GM21367 (cell line): ENCODE measurements around the gene BCAR3.

Experiments used
- ATAC-seq: cut with Tn5 transposase; IDR thresholded peaks from one replicate; pipeline ENCODE4 v1.9.1; 2021; ENCODE audit not compliant: unreplicated experiment

Gene BCAR3

DNA sequence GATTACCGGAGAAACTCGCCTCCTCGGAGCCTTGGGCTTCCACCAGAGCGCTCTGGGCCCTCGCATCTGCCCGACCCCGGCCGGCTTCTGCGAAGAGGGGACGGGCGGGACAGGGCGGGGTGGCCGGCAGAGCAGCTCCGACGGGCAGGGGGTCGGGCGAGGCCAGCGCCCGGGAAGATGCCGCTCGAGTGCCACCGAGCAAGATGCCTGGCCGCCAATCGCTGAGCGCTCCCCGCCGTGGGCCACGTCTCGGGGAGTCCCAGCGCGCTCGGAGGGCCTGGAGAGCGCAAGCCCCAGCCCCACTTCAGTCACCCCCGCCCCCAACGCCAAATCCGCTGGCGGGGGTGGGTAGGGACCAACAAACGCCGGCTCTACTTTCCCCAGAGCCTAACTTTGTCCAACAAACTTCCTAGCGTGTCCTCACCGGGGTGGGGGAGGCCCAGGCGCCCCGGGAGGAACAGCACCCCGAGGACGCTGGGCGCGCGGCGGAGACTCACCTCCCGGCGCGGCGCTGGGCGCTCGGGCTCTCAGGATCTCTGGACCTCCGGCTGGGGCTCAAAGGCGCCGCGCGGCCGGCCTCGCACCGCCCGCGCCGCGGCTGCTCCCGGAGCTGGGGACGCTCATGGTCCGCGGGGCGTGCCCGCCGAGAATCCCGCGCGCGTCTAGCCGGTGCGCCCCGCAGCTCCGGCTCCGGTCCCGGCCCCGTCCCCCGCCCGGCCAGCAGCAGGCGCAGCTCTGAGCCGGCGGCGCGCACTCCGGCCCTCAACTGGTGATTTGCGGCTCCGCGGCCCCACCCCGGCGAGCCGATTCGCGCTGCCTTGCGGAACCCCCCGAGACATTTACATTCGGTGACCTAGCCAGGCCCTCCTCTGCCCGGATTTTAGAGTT is at the start of gene BCAR3:
Gene BCAR3 (minus strand): TSS at position 737 of the 888 bp plus-strand sequence. CDS start 6,907 bp downstream, outside the sequence.
- ATAC-seq = peak; percentile 59

DNA sequence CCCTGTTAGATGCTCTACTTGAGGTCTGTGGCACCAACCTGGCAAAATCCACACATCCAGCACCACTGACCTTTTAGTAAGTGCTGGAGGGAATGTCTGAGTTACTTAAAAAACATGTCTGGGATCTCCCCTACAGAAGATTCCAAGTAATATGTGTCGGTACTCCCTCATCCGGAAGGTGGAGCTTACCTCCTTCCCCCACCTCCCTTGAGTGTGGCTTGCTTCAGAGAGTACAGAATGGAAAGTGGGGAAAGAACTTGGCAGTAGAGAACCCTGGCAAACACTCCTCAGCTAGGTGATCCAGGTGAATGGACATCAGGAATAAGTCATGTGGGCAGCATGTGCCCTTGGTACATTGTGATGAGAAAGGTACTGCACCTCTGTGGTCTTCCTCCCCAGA is 49.0 kb upstream of the BCAR3 start:
- no peak for ATAC-seq

DNA sequence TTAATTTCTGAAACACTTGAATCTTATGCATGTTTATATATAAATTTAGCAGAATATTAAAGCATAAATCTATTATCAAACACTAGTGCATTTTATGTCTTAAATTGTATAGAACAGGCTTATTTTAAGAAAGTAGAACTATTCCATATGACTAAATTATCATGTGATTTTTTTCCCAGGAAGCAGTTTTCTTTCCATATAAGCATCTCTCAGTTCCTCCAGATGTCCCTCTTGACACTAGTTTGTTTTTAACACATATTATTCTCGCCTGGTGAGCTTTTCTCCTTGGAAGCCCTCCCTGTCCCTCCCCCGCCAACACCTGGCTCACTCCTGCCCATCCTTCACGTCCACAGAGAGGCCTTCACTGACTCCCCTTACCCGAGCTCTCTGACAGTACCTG is 48.3 kb upstream of the BCAR3 start:
- ATAC-seq = no peak

DNA sequence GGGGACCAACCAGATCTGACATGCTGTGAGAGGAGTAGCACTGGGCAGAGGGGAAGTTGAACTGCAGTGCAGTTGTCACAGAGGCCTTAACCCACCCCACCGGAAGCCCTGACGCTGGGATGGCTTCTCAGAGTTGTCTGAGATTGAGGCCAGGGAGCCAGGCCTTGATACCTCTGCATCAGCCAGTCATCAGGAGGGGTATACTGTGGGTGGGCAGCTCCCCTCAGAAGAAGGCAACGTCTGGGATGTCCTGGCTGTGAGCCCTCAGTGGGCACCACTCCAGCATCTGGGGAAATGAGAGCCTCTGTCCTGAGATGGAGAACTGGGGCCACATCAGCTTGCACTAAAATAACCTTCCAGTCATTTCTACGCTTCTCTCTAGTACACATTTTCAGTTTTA is 47.9 kb upstream of the BCAR3 start:
- ATAC-seq = no peak

DNA sequence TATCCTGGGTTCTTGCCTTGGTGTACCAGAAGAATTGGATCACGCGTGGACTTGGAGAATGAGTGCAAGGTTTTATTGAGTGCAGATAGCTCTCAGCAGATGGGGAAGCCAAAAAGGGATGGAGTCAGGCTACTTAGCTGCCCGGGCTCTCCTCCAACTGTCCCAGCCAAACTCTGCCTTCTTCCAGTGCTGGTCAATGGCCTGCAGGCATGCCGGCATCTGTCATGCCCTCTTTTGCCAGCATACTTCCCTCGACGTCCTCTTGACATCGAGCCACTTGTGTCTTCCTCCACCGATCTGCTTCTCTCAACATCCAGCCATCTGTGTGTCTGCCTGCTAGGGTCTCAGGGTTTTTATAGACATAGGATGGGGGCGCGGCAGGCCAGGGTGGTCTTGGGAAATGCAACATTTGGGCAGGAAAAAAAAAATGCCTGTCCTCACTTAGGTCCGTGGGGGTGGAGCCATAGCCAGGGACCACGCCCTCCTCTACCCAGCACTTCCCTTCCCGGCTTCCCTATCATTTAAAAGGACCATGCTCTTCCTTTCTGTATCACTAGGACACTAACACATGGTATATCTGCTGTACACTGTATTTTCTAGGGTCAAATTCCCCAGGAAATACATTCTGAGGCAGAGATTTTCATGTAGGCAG is 47.0 kb upstream of the BCAR3 start:
- ATAC-seq = no peak

DNA sequence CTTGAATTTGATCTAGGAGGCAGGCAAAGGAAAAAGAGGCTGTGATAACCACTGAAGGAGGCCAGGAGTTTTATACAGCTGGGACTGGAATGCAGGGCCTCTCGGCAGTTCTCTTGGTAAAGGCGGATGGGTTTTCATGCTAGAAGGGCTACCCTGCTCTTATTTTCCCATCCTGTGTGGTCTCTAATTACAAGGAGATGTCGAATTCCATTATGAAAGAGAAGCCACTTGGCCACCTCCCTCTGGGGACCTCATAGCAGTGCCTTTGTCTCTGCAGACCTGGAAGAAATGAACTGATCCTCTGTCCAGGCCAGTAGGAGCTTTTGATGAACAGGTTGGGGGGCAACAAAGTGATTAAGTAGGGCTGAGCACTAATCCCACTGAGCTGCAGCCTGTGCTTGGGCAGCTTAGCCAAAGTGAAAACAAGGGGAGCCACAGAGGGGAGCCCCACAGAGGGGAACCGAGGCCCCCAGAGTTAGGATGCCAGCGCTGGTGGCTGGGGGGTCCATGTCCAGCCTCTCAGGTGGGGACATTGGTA is 42.2 kb upstream of the BCAR3 start:
- no peak for ATAC-seq

DNA sequence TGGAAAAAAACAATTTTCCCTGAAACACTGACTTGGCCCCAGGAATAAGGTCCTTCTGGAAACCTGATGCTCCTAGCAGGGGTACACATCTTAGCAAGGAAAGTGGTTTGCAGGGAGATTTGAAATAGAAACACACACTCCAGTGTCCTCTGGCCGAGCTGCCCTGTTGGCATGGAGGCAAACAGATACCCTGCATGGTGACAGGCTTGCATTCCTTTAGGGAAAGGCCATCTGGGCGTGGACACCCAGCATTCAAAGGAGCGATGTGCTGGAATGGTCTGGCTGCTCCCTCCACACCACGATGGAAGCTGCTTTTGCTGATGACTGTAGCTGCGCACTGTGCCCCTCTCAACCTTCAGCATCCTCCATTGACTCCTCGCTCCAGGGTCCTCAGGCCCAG is 41.5 kb upstream of the BCAR3 start:
- no peak for ATAC-seq

DNA sequence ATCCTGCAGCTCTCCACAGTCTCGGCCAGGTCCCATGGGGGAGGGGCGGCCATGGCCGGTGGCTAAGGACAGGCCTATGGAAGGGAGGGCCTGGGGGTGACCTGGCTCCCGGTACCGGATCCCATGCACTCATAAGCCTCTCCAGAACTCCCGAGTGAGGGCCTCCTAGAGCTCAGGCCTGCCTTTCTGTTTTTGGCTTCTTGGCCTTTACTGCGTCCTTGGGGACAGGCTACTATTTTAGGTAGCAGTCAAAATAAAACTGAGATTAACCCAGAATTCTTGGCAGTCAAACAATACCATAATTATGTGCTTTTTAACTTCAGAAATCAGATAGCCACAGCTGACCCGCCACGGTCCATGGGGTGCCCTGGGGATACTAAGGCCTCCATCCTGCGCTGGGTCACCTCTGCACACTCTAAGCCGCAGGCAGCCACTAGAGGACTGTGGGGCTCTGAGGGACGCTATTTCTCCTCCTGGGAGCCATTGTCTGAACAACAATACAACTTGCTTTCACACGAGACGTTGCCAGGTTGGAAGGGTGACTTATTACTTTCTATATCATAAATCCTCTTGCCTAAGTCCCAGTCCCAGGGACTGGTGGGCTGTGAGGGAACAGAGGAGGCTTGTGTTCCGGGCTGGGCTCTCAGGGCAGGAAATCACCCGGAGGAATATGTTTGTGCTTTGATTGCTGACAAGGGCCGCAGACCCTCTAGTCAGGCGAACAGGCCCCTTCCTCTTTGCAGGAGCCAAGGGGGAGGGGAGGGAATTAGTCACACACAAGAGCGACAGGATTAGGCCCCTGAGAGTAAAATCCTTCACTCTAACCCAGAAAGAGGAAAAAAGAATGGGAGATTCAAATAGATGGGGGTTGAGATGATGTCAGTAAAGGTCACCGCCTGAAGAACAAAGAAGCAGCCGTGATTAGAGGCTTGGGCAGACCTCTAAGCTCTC is 40.7 kb upstream of the BCAR3 start:
- ATAC-seq = no peak

DNA sequence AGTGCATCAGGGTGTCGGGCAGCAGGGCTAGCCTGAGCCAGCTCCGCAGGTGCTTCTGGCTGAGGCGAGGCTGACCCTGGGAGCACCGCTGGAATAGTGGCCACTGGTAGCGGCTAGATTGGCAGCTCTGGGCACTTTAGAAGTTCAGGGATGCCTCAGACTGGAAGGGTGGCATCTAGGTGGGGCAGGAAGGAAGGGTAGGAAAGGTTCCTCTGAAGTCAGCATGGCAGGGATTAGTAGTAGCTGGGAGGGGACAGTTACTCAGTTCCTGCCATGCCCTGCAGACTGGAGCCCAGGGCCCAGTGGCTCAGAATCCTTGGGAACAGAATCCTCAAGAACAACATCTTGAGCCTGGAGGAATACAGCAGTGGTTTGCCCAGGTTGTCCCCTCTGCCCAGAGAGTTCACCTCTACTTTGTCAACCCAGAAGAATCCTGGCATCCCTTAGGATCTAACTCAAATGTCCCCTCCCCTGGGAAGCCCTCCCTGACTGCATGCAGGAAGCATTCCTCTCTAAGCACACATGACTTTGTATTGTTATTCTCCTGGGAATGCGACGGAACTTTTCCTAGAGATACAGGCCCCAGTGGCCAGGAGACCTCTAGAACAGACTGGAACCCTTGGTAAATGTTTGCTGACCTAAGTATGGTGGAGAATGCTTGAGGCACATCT is 39.5 kb upstream of the BCAR3 start:
- no peak for ATAC-seq

DNA sequence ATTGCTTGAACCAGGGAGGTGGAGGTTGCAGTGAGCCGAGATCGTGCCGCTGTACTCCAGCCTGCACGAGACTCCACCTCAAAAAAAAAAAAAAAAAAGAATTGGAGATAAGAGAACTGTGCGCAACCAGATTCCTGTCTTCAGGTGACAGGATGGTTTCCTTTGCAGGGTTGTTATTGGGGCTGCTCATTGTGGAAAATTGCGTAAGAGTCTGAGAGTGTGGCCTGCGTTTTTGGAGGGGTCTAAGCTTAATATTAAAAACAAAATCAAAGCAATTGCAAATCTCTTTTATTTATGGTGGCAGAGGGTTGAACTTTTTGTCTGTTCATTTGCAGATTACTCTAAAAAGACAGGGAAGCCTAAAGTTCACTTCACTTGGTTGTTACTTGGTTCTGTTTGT is 36.0 kb upstream of the BCAR3 start:
- no peak for ATAC-seq

DNA sequence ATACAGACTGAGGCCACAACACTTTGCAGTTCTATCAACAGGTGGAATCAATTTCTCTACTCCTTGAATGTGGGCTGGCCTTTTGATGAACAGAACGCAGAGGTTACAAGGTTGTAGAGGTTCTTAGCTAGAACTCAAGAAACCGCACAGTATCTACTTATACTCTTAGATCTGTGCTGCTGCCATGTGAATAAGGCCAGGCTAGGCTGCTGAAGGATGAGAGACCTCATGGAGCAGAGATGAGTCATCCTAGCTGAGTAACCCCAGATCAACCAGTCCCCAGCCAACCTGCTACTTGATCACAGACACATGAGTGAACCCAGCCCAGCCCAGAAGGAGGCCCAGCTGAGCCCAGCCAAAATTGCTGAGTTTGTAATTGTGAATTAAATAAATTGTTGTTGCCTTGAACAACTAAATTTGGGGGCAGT is 35.3 kb upstream of the BCAR3 start:
- ATAC-seq = no peak

DNA sequence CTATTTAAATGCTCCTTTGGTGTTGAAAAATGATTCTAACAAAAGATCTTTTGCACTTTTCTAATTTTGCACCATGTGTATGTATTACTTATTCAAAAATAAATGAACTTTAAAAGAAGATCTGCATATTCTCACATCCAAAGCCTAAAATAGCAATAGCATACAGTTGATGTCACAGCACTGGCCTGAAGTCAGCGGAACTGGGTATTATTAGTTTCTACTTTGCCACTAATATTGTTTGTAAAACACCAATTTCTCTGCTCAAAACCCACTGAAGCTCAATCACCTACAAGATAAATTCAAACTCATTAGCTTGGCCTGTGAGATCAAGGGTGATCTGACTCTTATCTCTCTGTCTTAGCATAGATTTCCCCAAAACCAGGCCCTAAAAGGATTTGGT is 34.5 kb upstream of the BCAR3 start:
- ATAC-seq = no peak

DNA sequence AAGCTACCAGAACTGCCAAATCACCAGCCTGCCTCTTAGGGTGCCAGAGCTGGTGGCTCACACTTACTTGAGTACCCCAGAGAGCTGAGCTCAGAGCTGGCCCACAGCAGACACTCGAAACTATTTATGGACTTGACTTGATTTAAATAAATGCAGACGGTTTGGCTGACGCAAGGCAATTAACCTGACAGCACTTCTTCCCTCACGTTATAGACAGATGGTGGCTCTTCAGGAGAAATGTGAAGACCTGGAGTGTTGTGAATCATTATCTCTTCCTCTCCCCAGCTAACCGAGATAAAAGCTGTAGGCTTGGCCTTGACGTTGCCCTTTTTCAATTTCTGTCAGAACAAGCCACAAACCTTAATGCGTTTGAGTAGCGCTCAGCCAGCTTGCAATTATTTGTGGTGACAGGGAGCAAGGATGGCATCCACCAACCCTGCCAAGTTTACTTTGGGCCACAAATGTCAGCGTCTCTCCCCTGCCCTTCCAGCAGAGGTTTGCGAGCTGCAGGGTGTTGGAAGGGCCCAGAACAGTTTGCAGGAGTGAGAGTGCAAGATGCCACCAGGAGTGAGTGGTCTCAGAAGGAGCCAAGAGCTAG is 34.0 kb upstream of the BCAR3 start:
- ATAC-seq = peak; percentile 46

DNA sequence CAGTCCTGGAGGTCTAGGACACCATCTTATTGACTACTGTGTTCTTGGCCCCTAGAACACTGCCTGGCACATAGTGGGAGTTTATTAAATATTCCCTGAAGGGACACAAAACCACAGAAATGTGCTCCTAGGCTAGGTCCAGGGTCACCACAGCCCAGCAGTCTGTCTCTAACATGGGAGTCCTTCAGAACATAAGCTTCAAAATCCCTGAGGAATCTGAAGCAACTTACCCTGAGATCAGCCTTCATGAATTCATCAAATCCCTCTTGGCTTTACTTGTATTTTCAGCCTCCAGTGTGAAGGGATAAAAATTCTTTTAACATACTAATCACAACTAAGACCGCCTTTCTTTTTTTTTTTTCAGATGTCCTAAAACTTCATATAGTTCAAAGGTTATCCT is 32.7 kb upstream of the BCAR3 start:
- no peak for ATAC-seq

DNA sequence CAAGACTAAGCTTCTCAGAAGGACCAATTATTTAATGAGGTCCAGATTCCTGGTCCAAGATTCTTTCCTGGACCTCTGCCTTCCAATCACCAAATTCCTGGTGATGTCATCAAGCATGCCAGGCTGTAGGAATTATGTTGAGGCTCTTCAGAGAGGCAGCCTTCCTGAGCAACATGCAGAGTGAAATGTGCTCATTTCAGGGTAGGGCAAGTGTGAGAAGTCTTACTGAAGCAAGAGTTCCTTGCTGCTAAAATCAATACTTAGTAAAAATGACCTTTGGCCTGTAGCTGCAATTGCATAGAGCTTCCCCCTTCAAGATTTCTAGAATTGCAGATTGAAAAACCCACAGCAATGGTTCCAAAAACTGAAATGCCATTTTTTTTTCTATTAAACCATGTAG is 31.7 kb upstream of the BCAR3 start:
- ATAC-seq = no peak

DNA sequence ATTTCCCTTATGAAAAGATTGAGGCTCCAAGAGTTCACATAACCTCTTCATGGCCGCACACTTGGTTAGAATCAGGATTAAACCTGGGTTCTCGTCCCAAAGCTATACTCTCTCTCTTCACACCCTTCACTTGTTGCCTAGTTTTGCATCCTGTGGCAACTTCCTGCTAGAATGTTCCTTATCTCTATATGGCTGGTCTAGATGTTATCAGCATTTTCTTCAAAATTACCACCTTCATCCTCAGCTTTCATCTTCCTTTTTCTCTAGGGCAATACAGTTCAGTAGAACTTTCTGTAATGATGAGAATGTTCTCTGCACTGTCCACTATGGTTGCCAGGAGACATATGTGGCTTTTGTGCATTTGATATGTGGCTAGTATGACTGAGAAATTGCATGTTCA is 31.1 kb upstream of the BCAR3 start:
- no peak for ATAC-seq

DNA sequence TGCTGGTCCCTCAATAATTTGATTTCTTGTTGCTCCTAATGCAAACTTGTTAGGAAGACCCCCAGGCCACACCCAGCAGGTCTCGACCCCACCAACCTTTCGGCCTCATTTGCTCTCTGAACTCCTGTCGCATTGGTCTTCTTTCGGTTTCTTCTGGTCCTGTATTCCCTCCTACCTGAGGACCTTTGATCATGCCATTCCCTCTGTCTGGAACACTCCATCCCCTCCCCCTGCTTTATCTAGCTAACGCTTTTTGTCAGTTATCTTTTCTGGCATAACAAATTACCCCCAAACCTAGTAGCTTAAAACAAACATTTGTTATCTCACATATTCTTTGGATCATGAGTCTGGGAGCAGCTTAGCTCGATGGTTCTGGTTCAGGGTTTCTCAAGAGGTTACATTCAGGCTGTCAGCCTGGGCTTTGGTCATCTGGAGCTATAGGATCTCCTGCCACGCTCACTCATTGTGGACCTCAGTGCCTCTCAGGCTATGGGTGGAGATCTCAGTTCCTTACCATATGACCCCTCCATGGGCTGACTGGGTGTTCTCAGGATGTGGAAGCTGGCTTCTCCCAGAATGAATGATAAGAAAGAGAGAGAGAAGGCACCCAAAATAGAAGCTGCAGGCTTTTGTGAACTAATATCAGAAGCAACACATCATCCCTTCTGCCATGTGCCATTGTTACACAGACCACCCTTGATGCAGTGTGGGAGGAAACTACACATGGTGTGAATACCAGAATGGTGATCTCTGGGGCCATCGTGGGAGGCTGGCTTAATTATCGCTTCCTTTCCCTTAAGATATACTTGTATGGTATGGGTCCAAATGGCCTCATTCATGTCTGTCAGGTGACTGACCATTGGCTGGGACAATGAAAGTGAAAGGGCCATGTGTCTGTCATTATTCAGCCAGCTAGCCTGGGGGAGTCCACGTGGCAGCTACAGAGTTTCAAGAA is 29.1 kb upstream of the BCAR3 start:
- no peak for ATAC-seq

DNA sequence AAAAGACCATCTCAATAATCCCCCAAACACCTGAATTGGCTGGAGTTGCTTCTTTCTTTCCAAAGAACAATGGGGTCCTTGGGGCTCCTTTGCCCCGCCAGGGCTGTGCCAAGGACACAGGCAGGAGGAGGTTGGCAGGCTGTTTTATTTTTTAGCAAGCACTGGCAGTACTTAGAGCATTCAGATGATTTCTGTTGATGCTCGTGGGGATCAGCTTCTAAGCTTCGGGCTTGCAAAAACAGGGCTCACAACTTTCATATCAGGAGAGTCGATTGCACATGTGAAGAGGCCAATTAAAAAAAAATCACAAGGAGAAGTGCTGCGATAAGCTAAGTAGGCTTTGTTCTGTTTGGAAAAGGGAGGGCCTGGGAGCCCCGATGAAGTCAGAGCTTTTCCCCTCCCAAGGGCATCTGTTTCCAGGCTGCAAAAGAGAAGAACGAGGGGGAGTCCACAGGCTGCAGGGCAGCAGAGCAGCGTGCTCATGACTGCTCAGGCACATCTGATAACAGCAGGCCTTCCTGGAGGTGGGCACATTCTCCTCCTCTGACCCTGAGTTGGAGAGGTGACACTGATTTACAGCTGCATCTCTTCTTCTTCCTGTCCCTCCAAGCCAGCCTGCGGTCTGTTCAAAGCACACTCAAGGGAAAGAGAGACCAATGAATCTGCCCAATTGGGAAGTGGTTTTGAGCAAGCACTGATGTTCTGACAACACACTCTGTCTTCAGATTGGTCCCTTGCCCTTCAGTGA is 27.3 kb upstream of the BCAR3 start:
- ATAC-seq = no peak
